Brain microvascular endothelial cell (primary cell): ENCODE results near the gene TMEM254.
"Not testable (repeated sequence)": the region's sequence is repeated elsewhere in the genome, so short reads cannot be mapped to it uniquely, and the experiment has no call there.

Experiments
- DNase-seq: peaks from one replicate; pipeline ENCODE4 v3.0.0-alpha.2; 2020
- H3K27ac ChIP-seq: fragments of 250-450 bp; sonication (Bioruptor Pico); 2 replicates; pipeline ENCODE4 v1.5.1; 2020; ENCODE audit warnings: mild to moderate bottlenecking, moderate library complexity
- H3K27me3 ChIP-seq: fragments of 250-450 bp; sonication (Bioruptor Pico); replicated peaks from 2 replicates; pipeline ENCODE4 v1.5.1; 2020; ENCODE audit warnings: mild to moderate bottlenecking
- H3K36me3 ChIP-seq: fragments of 250-450 bp; sonication (Bioruptor Pico); replicated peaks from 2 replicates; pipeline ENCODE4 v1.5.1; 2020; ENCODE audit warnings: mild to moderate bottlenecking
- H3K4me3 ChIP-seq: 2 replicates; pipeline ENCODE4 v1.5.1; 2011; ENCODE audit warnings: low read depth, mild to moderate bottlenecking, control low read depth, low read length, moderate library complexity
- CTCF ChIP-seq: IDR thresholded peaks from 2 replicates; pipeline ENCODE4 v1.5.1; 2011; ENCODE audit warnings: low read depth, mild to moderate bottlenecking, moderate library complexity, low read length, control low read depth, inconsistent platforms; ENCODE audit errors: missing control alignments
- in situ Hi-C: cut with HindIII; loops from 2 replicates; pipeline ENCODE4 v1.10.0; 2017; ENCODE audit warnings: low sequenced_read_pairs, low pct_ligation_motif_present

TMEM254 gene

GRCh38 chr10:80078448-80079311, at the start of gene TMEM254:
TSS of gene TMEM254 (plus strand) at chr10:80078665. CDS start at chr10:80078700, 35 bp downstream.
- DNase-seq = peak; percentile 85
- Histone ChIP-seq H3K27me3 (no peaks in the 10 kb centered on the region), H3K27ac (peak within 1 kb of the TSS; percentile 76), H3K36me3 (no peaks in the 10 kb centered on the region), H3K4me3 (peak within 1 kb of the TSS; percentile 70)
- in situ Hi-C loops = no loop called here
- no peak for TF ChIP-seq CTCF

- H3K27ac ChIP-seq, DNase-seq, in situ Hi-C loops, H3K36me3 ChIP-seq, H3K27me3 ChIP-seq, H3K4me3 ChIP-seq: not testable (repeated sequence)
- peak; percentile 40 for TF ChIP-seq CTCF
Observed at GRCh38 chr10:80029205-80029604, 49.3 kb upstream of the TMEM254 start.

- in situ Hi-C loops, H3K27ac ChIP-seq, H3K27me3 ChIP-seq, H3K4me3 ChIP-seq, H3K36me3 ChIP-seq, DNase-seq: not testable (repeated sequence)
Observed at GRCh38 chr10:80029865-80030264, 48.6 kb upstream of the TMEM254 start.

GRCh38 chr10:80032503-80032902, 46.0 kb upstream of the TMEM254 start:
- TF ChIP-seq CTCF = no peak
- DNase-seq = no peak
- Histone ChIP-seq H3K27me3 (no peaks in the 10 kb centered on the region), H3K27ac (no peak overlapping the region), H3K36me3 (no peaks in the 10 kb centered on the region), H3K4me3 (no peak overlapping the region)
- in situ Hi-C loops = no loop called here

GRCh38 chr10:80034766-80035165, 43.7 kb upstream of the TMEM254 start:
- DNase-seq, H3K4me3 ChIP-seq, H3K36me3 ChIP-seq, H3K27me3 ChIP-seq, H3K27ac ChIP-seq, in situ Hi-C loops: not testable (repeated sequence)

GRCh38 chr10:80035430-80035829, 43.0 kb upstream of the TMEM254 start:
- H3K4me3 ChIP-seq, H3K27ac ChIP-seq, H3K27me3 ChIP-seq, H3K36me3 ChIP-seq, in situ Hi-C loops, DNase-seq: not testable (repeated sequence)

- in situ Hi-C loops = not testable (repeated sequence)
Observed at GRCh38 chr10:80036921-80037500, 41.5 kb upstream of the TMEM254 start.

GRCh38 chr10:80038226-80038625, 40.2 kb upstream of the TMEM254 start:
- H3K27ac ChIP-seq, H3K4me3 ChIP-seq, H3K27me3 ChIP-seq, DNase-seq, H3K36me3 ChIP-seq, in situ Hi-C loops: not testable (repeated sequence)

More at GRCh38 chr10:80036921-80037500, 41.5 kb upstream of the TMEM254 start:
- not testable (repeated sequence) for H3K27ac ChIP-seq, H3K4me3 ChIP-seq, H3K27me3 ChIP-seq, H3K36me3 ChIP-seq, DNase-seq
